ENCODE data around the gene TIFAB.

DNA sequence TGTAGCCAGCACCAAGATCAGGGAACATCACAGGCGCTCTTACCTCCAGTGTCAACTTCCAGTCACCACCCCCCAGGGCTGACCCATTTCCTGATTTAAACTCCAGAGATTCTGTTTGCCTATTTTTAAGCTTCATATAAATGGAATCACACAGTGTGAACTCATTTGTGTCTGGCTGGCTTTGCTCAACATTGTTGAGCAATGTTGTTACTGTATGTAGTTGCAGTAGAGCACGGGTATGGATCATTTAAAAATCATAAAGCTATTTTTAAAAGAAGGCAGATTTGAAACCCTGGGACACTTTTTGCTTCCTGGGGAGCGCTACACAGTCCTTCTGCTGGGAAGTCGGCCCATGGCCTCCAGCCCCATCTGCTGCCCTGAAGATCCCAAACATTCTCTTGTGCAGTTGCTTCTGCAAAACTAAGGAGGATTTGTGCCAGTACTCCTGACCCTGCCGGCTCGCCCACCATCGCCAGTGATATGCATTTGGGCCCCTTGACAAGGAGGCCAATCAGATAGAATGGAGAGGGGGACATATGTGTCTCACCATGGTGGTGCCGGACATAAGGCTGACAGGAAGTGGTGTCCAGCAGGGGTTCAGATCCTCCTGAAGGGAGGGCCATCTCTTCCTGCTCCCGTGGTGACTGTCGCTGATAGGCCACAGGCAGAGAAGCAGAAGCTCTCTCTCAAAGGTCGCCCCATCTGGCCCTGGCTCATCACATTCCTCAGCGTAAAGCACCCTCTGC, 18.3 kb downstream of the TIFAB start:
- no peak for TF ChIP-seq EZH2 (IDR thresholded peaks at IDR 0.05; ENCODE audit: borderline replicate concordance, low read length)
- TF ChIP-seq, protein P1, sequence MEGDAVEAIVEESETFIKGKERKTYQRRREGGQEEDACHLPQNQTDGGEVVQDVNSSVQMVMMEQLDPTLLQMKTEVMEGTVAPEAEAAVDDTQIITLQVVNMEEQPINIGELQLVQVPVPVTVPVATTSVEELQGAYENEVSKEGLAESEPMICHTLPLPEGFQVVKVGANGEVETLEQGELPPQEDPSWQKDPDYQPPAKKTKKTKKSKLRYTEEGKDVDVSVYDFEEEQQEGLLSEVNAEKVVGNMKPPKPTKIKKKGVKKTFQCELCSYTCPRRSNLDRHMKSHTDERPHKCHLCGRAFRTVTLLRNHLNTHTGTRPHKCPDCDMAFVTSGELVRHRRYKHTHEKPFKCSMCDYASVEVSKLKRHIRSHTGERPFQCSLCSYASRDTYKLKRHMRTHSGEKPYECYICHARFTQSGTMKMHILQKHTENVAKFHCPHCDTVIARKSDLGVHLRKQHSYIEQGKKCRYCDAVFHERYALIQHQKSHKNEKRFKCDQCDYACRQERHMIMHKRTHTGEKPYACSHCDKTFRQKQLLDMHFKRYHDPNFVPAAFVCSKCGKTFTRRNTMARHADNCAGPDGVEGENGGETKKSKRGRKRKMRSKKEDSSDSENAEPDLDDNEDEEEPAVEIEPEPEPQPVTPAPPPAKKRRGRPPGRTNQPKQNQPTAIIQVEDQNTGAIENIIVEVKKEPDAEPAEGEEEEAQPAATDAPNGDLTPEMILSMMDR (IDR thresholded peaks at IDR 0.05; ENCODE audit: low read length) = no peak

Data from OCI-LY1 (cell line).